HepG2 (cell line): Measurements from ENCODE around the gene RSKR. TPM values are rescaled to one million over a fixed set of nuclear protein-coding genes. Genes with fewer than 3 reads are reported as not detected.

Experiments used
- FOXO1 ChIP-seq: sonication (generic); formaldehyde crosslinking; IDR thresholded peaks from 2 replicates; pipeline ENCODE4 v1.4.0; 2020; ENCODE audit warnings: missing genetic modification reagents
- GPBP1L1 ChIP-seq: sonication (generic); formaldehyde crosslinking; IDR thresholded peaks from 2 replicates; pipeline ENCODE4 v1.5.0; 2020; ENCODE audit warnings: mild to moderate bottlenecking, missing genetic modification reagents
- HBP1 ChIP-seq: IDR thresholded peaks from 2 replicates; pipeline ENCODE4 v1.6.1; 2016; ENCODE audit warnings: low read depth, control low read depth
- HNF4A ChIP-seq: sonication (generic); formaldehyde crosslinking; IDR thresholded peaks from 2 replicates; pipeline ENCODE4 v1.4.0; 2020; ENCODE audit warnings: missing genetic modification reagents
- IRF1 ChIP-seq: sonication (generic); formaldehyde crosslinking; IDR thresholded peaks from 2 replicates; pipeline ENCODE4 v1.4.0; 2020; ENCODE audit warnings: low read depth, mild to moderate bottlenecking, missing genetic modification reagents
- JUND ChIP-seq: sonication (generic); formaldehyde crosslinking; IDR thresholded peaks from 2 replicates; pipeline ENCODE4 v1.8.0; 2022; ENCODE audit warnings: mild to moderate bottlenecking, missing genetic modification reagents
- MIER2 ChIP-seq: IDR thresholded peaks from 2 replicates; pipeline ENCODE4 v1.6.1; 2016; ENCODE audit warnings: missing biosample characterization, missing genetic modification reagents
- NFIB ChIP-seq: sonication (generic); formaldehyde crosslinking; IDR thresholded peaks from 2 replicates; pipeline ENCODE4 v1.9.0; 2021; ENCODE audit warnings: missing genetic modification reagents, mild to moderate bottlenecking, borderline replicate concordance
- NFRKB ChIP-seq: fragments of 450-650 bp; IDR thresholded peaks from 2 replicates; pipeline ENCODE4 v1.6.1; 2017
- PCBP1 ChIP-seq: fragments of 200-400 bp; formaldehyde crosslinking; IDR thresholded peaks from 2 replicates; pipeline ENCODE4 v1.6.1; 2017; ENCODE audit warnings: mild to moderate bottlenecking, low read depth, low read length, borderline replicate concordance
- PLRG1 ChIP-seq: fragments of 450-650 bp; conservative IDR thresholded peaks from 2 replicates; pipeline ENCODE4 v1.6.1; 2016
- RFXAP ChIP-seq: sonication (generic); formaldehyde crosslinking; IDR thresholded peaks from 2 replicates; pipeline ENCODE4 v1.4.0; 2020; ENCODE audit warnings: missing genetic modification reagents, borderline replicate concordance
- SAFB2 ChIP-seq: sonication (generic); formaldehyde crosslinking; IDR thresholded peaks from 2 replicates; pipeline ENCODE4 v1.5.1; 2020; ENCODE audit warnings: missing genetic modification reagents, low read depth, mild to moderate bottlenecking, borderline replicate concordance
- SIN3A ChIP-seq: IDR thresholded peaks from 2 replicates; pipeline ENCODE4 v1.6.1; 2011; ENCODE audit warnings: low read depth, mild to moderate bottlenecking, control low read depth, low read length, borderline replicate concordance
- SRSF4 ChIP-seq: fragments of 200-400 bp; formaldehyde crosslinking; IDR thresholded peaks from one replicate; pipeline ENCODE4 v1.6.1; 2018; ENCODE audit warnings: mild to moderate bottlenecking, low read depth, low read length, moderate library complexity; ENCODE audit not compliant: poor library complexity, severe bottlenecking
- TCF12 ChIP-seq, 2 experiments: fragments of 450-650 bp in 1 of 2; sonication (generic) in 1 of 2; formaldehyde crosslinking in 1 of 2; IDR thresholded peaks; 2 replicates each; pipeline versions ENCODE4 v1.6.1 to v1.8.0; 2017 to 2022; ENCODE audit warnings: antibody characterized with exemption in 1 of 2, mild to moderate bottlenecking in 1 of 2, missing genetic modification reagents in 1 of 2, moderate library complexity in 1 of 2
- THAP8 ChIP-seq: sonication (generic); formaldehyde crosslinking; IDR thresholded peaks from 2 replicates; pipeline ENCODE4 v1.5.1; 2020; ENCODE audit warnings: missing genetic modification reagents, mild to moderate bottlenecking, borderline replicate concordance
- TOE1 ChIP-seq: sonication (generic); formaldehyde crosslinking; IDR thresholded peaks from 2 replicates; pipeline ENCODE4 v1.4.0; 2020; ENCODE audit warnings: mild to moderate bottlenecking, missing genetic modification reagents
- ZNF292 ChIP-seq: sonication (generic); formaldehyde crosslinking; IDR thresholded peaks from 2 replicates; pipeline ENCODE4 v1.8.1; 2022; ENCODE audit warnings: mild to moderate bottlenecking, low read depth, missing genetic modification reagents, borderline replicate concordance
- ZNF337 ChIP-seq: sonication (generic); formaldehyde crosslinking; IDR thresholded peaks from 2 replicates; pipeline ENCODE4 v1.5.1; 2020; ENCODE audit warnings: missing genetic modification reagents, low read depth, mild to moderate bottlenecking, borderline replicate concordance
- ZNF460 ChIP-seq: sonication (generic); formaldehyde crosslinking; IDR thresholded peaks from 2 replicates; pipeline ENCODE4 v1.5.1; 2020; ENCODE audit warnings: missing genetic modification reagents, mild to moderate bottlenecking, borderline replicate concordance
- ZNF546 ChIP-seq: sonication (generic); formaldehyde crosslinking; conservative IDR thresholded peaks from 2 replicates; pipeline ENCODE4 v1.8.1; 2023; ENCODE audit warnings: mild to moderate bottlenecking, missing genetic modification reagents
- ZNF639 ChIP-seq: conservative IDR thresholded peaks from 2 replicates; pipeline ENCODE4 v1.6.1; 2018; ENCODE audit warnings: missing genetic modification reagents
- ZNF672 ChIP-seq: sonication (generic); formaldehyde crosslinking; IDR thresholded peaks from 2 replicates; pipeline ENCODE4 v1.8.1; 2022; ENCODE audit warnings: missing genetic modification reagents
- ZNF703 ChIP-seq: sonication (generic); formaldehyde crosslinking; IDR thresholded peaks from 2 replicates; pipeline ENCODE4 v1.5.1; 2020; ENCODE audit warnings: missing genetic modification reagents, mild to moderate bottlenecking, moderate library complexity, borderline replicate concordance
- polyA plus RNA-seq, 8 experiments: library from polyadenylated mRNA; depleted of rRNA in 3 of 8; stranded (reverse) in 7 of 8; unstranded in 1 of 8; fragments of >200 nt; fragmentation: Illumina TruSeq in 4 of 8; extraction: Trizol in 4 of 8; gene quantifications; 2 replicates each; pipeline versions ENCODE4 v1.2.1 to v1.2.3, GENCODE V29; 2011 to 2016; ENCODE audit warnings: low read depth in 4 of 8, missing spikeins in 1 of 8, mixed read lengths in 1 of 8; ENCODE audit not compliant: insufficient read depth in 1 of 8
- total RNA-seq, 5 experiments: library from RNA; depleted of rRNA; stranded (reverse); fragments of >200 nt; fragmentation: Illumina TruSeq; extraction: Trizol; gene quantifications; 2 replicates each; pipeline ENCODE4 v1.2.3, GENCODE V29; 2016; ENCODE audit warnings: low read depth in 1 of 5

RSKR gene
- total and polyA plus RNA-seq, 2 of the 13 experiments (the other 11 are each of a cell fraction or from before 2014, with no cell fraction given), result 5.0 to 10.4 TPM

- TF ChIP-seq ZNF460 (CRISPR knock-in tag) (no peak), ZNF337 (CRISPR knock-in tag) (no peak), IRF1 (CRISPR knock-in tag) (no peak), ZNF292 (CRISPR knock-in tag) (0 out of 2 replicates have a peak, but pooled peaks have one; percentile 34), HNF4A (CRISPR knock-in tag) (peak; percentile 46), MIER2 (CRISPR knock-in tag) (peak; percentile 71), PCBP1 (no peak), SAFB2 (CRISPR knock-in tag) (peak; percentile 77; the same call in 1 of the 2 replicates), HBP1 (CRISPR knock-in tag) (peak; percentile 84; the same call in 1 of the 2 replicates), NFRKB (no peak), SIN3A (peak; percentile 80; the same call in 1 of the 2 replicates), ZNF546 (CRISPR knock-in tag) (no peak), JUND (no peak), ZNF672 (CRISPR knock-in tag) (no peak), NFIB (CRISPR knock-in tag) (no peak), TOE1 (CRISPR knock-in tag) (no peak), SRSF4 (no peak), RFXAP (CRISPR knock-in tag) (peak; percentile 45; the same call in 1 of the 2 replicates), PLRG1 (no peak), FOXO1 (CRISPR knock-in tag) (peak; percentile 64; the same call in 1 of the 2 replicates), ZNF639 (CRISPR knock-in tag) (no peak), THAP8 (CRISPR knock-in tag) (no peak), GPBP1L1 (CRISPR knock-in tag) (no peak), ZNF703 (CRISPR knock-in tag) (no peak), TCF12 (IDR thresholded peaks at IDR 0.05) (no peak), TCF12 (CRISPR knock-in tag; IDR thresholded peaks at IDR 0.05) (no peak)
These were observed 37.1 kb downstream of the RSKR start, which contains the start of gene ALDOC (continued) for GRCh38 chr17:28576758-28577465.
